Thoracic aorta (tissue), 2 donors: ENCODE measurements around the gene DCAF5. TPM values are rescaled to one million over a fixed set of nuclear protein-coding genes. Genes with fewer than 3 reads are reported as not detected.

Experiments
- ATAC-seq: fragments of 150-250 bp; one replicate; pipeline ENCODE4 v1.8.0; 2017; ENCODE audit warnings: low read depth; ENCODE audit not compliant: insufficient number of reproducible peaks, low FRiP score
- DNase-seq: peaks from one replicate; pipeline ENCODE4 v3.0.0-alpha.2; 2020; ENCODE audit warnings: low spot score
- H3K27ac ChIP-seq, 2 donors: fragments of 200-600 bp; sonication (generic); 1 replicate in 1 of 2; 2 replicates in 1 of 2; pipeline ENCODE4 v1.5.1; 2016; ENCODE audit warnings: mild to moderate bottlenecking in 2 of 2, moderate library complexity in 2 of 2
- H3K27me3 ChIP-seq: fragments of 200-600 bp; sonication (generic); replicated peaks from 2 replicates; pipeline ENCODE4 v1.6.0; 2016; ENCODE audit warnings: mild to moderate bottlenecking; ENCODE audit not compliant: insufficient read depth
- H3K36me3 ChIP-seq: fragments of 200-600 bp; sonication (generic); one replicate; pipeline ENCODE4 v1.5.1; 2016
- H3K4me1 ChIP-seq, 2 donors: fragments of 200-600 bp; sonication (generic); 1 replicate in 1 of 2; 2 replicates in 1 of 2; pipeline versions ENCODE4 v1.5.1 to v1.6.0; 2016; ENCODE audit warnings: low read depth in 2 of 2, mild to moderate bottlenecking in 1 of 2; ENCODE audit not compliant: control insufficient read depth in 1 of 2
- H3K4me3 ChIP-seq: fragments of 200-600 bp; sonication (generic); 2 replicates; pipeline ENCODE4 v1.5.1; 2016; ENCODE audit warnings: mild to moderate bottlenecking
- H3K9me3 ChIP-seq: fragments of 200-600 bp; sonication (generic); 2 replicates; pipeline ENCODE4 v1.5.1; 2016
- CTCF ChIP-seq: fragments of 200-600 bp; sonication (generic); IDR thresholded peaks from one replicate; pipeline ENCODE4 v1.5.1; 2019; ENCODE audit warnings: antibody characterized with exemption
- total RNA-seq, 2 donors: library from RNA; depleted of rRNA; stranded (reverse); fragments of >200 nt; gene quantifications; one replicate each; pipeline versions ENCODE4 v1.1.0 to v1.2.3, GENCODE V29; 2016

The DCAF5 gene
- total RNA-seq, 2 donors from 2014 or later = 37.6 to 42.0 TPM

DNA sequence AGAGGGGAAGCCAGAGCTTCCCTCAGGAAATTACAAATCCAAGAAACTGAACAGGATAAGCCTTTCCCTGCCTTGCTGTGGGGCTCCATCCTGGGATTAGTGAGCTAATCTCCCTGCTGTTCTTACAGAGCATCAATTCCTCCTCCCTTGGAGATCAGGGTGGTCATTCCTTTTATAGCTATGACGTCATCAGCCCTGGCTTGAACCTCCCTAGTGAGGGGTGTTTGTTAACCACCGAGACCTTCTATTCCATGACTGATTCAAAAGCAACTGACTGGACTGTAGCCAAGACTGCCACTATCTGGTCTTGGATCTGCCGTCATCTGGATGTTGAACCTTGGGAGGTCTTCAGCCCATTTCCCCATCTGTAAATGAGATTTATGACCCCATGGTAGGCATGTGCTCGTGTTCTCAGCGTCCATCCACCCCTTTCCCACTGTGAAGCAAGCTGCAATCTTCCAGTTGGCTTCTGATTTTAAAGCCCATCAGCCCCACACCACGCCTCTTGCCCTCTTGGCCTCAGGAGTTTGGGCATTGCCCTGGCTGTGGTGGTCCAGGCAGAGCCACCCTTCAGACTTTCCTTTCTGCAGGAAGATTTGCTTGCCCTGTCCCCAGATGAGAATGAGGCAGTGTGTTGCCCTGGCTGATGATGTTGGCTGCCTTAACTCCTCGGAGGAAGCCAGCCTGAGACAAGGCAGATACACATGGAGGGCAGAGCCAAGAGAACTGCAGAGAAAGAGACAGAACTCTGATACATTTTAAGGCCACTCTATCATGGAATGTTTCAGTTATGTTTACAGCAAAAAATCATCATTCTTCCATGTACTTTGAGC lies 114.2 kb downstream of the DCAF5 start:
- no peak for DNase-seq
- peak overlapping the region; percentile 94 to 97 for H3K27ac ChIP-seq

DNA sequence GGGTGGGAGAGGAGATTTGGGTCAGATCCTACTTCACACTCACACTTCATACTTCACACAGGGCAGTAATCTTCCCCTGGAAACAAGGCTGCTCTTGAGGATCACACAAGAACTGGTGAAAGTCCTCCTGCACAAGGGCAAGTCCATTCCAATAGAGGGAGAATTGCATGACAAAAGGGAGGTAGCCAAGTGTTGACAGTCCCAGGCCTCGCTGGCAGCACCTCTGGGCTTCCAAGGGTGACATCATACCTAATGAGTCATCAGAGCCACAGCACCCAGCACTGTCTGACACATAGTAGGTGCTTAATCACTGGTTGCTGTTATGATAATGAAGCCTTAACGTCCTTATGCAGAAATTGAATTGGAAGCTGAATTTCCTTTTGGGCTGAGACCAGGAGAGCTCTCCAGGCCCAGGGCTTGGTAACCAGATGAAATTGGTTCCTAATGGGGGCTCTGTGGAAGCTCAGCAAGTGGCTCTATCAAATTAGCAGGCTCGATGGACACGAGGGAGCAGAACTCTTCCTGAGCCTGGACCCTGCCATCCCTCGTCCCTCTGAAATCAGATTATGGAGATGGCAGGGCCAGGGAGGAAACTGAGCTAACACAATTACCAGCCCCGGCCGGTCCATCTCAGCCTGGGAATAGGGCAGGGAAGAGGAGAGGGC lies 115.0 kb downstream of the DCAF5 start:
- no peak for DNase-seq
- ATAC-seq = no peak
- no peak overlapping the region for H3K4me3 ChIP-seq
- H3K27me3 ChIP-seq = no peaks in the 10 kb centered on the region
- peak overlapping the region; percentile 94 to 97 for H3K27ac ChIP-seq
- H3K4me1 ChIP-seq = peaks cover 20 to 82% of the 10 kb centered on the region in 2 donors
- no peaks in the 10 kb centered on the region for H3K9me3 ChIP-seq
- H3K36me3 ChIP-seq = no peaks in the 10 kb centered on the region
- no peak for TF ChIP-seq CTCF

More for the DNA sequence above, 114.2 kb downstream of the DCAF5 start:
- Histone ChIP-seq H3K36me3 (no peaks in the 10 kb centered on the region), H3K9me3 (no peaks in the 10 kb centered on the region), H3K4me3 (no peak overlapping the region), H3K4me1 (peaks cover 25 to 89% of the 10 kb centered on the region in 2 donors), H3K27me3 (no peaks in the 10 kb centered on the region)
- no peak for TF ChIP-seq CTCF
- ATAC-seq = no peak

DNA sequence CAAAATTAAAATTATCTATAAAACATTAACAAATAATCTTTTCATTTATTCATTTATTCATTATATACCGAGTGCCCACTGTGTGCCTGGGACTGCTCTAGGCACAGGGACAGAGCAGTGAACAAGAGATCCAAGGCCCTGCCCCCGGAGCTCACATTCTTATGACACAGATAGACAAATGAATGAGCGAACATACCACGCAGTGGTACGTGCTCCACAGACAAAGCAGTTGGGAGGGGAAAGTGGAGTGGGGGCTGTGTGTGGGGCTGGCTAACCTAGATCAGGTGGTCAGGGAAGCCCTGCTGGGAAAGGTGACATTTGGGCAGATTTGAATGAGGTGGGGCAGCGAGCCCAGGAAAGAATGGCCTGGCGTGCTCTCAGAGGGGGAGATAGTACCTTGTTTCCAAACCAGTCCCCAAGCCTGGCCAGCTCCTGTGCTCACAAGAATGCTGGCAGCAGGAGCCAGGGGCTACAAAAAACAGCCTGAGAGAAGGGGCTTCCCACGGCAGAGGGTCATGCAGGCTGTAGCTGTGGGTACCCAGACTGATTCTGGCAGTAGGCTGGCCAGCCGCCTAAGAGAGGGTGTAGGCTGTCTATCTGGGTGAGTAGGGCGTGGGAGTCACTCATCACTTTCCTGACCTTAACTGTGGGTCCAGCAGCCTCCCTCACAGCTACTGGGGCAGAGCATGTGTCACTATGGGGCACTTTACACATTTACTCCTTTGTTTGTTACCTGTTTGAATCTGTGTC lies 116.0 kb downstream of the DCAF5 start:
- Histone ChIP-seq H3K4me3 (no peak overlapping the region), H3K27ac (peak overlapping the region; percentile 94 to 97), H3K9me3 (no peaks in the 10 kb centered on the region), H3K27me3 (no peaks in the 10 kb centered on the region), H3K4me1 (peaks cover 13 to 72% of the 10 kb centered on the region in 2 donors), H3K36me3 (no peaks in the 10 kb centered on the region)
- ATAC-seq = no peak
- TF ChIP-seq CTCF = no peak
- no peak for DNase-seq

GRCh38 chr14:69034612-69035262 lies 118.2 kb downstream of the DCAF5 start:
- no peak for TF ChIP-seq CTCF
- H3K27me3 ChIP-seq = no peaks in the 10 kb centered on the region
- peaks cover 4 to 51% of the 10 kb centered on the region in 2 donors for H3K4me1 ChIP-seq
- peak overlapping the region; percentile 13 to 54 for H3K27ac ChIP-seq
- no peak for DNase-seq
- no peaks in the 10 kb centered on the region for H3K9me3 ChIP-seq
- no peaks in the 10 kb centered on the region for H3K36me3 ChIP-seq
- H3K4me3 ChIP-seq = peak overlapping the region; percentile 33
- no peak for ATAC-seq
